CD4-positive, alpha-beta T cell treated with Interferon alpha-2 for 1 hour (primary cell): ENCODE measurements around the gene NF1.
"Not testable (repeated sequence)": the region's sequence is repeated elsewhere in the genome, so short reads cannot be mapped to it uniquely, and the experiment has no call there.

ENCODE experiments used
- DNase-seq, 2 donors: peaks; one replicate each; pipeline ENCODE4 v3.0.0-alpha.2; 2020 to 2022

NF1 gene

GRCh38 chr17:31136319-31136718, 41.5 kb downstream of the NF1 start:
- DNase-seq = no peak

DNA sequence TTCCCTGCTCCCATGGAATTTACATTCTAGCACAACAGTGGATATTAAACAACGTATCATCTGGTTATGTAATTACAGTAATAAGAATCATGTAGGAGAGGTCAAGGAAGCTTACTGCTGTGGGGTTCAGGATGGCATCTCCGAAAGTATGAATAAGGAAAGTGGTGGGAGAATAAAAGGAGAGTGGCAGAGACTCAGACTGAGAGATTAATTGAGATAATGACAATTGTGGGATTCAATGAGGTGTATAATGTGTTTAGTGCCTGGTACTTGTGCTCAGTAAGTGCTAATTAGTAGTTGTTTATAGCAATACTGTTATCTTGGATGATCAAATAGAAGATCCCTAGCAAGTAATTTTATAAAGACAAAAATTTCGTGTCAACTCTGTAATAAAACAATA, 45.3 kb downstream of the NF1 start:
- DNase-seq = no peak

DNA sequence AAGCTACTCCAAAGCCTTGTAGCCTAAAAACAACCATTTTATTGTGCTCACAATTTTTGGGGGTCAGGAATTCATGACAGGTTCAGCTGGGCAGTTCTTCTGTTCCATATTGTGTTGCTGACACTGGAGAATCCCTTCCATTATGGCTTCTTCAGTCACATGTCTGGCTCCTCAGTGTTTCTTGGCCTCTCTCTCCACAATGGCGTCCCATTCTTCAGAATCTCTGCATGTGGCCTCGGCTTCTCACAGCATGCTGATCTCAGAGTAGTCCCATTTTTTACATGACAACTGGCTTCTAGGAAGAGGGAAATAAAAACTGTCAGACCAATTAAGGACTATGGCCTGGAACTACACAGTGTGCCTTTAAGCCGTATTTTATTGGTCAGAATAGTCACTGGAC, 49.7 kb downstream of the NF1 start:
- DNase-seq = no peak

GRCh38 chr17:31144836-31145235, 50.1 kb downstream of the NF1 start:
- no peak for DNase-seq

DNA sequence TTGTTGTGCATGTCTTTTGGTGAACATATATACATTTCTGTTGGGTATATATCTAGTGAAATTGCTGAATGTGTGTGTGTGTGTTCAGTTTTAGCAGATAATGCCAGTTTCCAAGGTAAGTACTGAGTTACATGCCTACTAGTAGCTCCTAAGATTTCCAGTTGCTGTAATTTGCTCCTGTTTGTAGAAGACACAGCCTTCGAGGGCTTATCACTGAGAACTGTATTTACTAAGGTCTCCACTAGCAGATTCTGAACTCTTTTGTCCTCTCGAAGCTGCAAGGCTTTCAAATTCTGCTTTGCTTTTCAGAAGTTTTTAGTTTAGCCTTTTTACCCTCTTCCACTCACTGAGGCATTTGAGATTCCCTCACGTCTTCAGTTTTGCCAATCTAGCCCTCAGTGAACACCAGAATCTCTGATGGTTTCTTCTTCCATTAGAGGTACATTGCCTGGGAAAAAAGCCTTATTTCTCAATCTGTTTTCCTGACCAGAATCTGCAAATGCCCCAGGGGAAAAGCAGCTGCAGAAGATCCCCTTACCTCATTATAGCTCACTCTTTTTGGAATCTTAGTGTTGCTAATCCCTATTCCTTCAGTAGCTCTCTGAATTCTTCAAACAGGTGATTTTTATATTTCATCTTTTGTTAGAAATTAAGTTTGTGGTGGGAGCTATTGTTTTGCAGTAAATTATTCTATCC, 52.9 kb downstream of the NF1 start:
- DNase-seq = no peak

DNA sequence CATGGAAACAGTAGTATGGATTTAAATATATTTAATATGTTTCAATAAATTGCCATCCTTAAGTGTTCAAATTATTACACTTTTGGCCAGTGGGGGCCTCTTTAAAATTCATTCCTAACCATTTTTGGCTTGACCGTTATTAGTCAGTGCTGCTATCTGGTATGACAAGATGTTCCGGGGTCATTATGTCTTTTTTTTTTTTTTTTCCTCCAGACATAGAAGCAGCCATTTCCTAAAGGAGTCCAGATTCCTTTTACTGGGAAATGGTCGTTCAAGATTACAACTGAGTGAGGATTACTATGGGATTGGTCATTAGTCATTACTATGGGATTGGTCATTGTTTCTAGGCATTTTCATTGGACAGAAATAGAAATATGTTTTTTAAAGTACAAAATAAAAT, 53.4 kb downstream of the NF1 start:
- DNase-seq = no peak

DNA sequence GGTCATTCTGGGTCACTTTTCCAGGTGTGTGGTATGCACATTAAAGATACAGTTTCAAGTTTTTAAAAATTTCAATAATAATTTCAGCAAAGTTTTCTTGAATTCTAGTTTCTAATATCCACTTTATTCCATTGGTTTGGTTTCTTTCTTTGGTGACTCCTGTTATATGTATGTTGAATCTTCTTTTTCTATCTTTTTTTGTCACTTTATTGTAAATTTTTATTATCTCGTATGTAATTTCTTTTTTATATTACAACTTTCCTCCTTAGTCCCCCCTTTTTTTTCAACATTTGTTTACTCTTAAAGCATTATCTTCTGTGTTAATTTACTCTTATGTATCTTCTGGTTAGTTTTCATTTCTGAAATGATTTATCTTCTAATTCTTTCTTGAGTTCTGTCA, 57.5 kb downstream of the NF1 start:
- no peak for DNase-seq

DNA sequence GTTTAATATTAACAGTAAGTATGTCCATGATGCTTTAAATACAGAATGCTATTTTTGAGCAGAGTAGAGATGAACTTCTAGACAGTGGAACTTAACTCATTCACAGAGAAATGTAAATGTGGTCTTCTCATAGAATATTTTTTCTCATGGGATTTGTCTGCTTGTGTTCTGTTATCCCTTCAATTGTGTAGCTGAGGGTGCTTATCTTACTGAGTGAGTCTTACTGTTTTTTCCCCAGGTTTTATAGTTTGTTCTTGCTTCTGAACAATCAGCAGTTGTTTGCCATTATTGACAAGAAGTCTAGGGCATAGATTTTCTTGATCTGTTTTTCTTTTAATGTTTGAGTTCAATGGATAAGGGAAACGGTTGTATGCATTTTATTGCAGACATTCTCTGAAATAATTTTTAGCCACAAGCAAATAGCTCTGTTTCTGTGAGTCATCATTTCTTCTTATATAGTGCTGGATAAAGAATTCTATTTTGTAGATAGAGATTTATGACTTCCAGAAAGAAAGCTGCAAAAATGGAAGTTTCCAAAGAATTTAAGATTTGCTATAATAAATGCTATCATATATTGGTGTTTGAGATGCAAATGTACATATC, 60.5 kb downstream of the NF1 start:
- DNase-seq = no peak

- no peak for DNase-seq
These were observed 61.5 kb downstream of the NF1 start for GRCh38 chr17:31156326-31156725.

GRCh38 chr17:31156864-31157263, 62.1 kb downstream of the NF1 start:
- not testable (repeated sequence) for DNase-seq

- peak in 1 of 2 donors; percentile 24 for DNase-seq
These were observed 64.1 kb downstream of the NF1 start for GRCh38 chr17:31158746-31159377.

- no peak for DNase-seq
These were observed 68.5 kb downstream of the NF1 start for GRCh38 chr17:31163091-31163781.

GRCh38 chr17:31167111-31167510, 72.3 kb downstream of the NF1 start:
- DNase-seq = no peak

GRCh38 chr17:31171701-31172100, 76.9 kb downstream of the NF1 start:
- DNase-seq = no peak

DNA sequence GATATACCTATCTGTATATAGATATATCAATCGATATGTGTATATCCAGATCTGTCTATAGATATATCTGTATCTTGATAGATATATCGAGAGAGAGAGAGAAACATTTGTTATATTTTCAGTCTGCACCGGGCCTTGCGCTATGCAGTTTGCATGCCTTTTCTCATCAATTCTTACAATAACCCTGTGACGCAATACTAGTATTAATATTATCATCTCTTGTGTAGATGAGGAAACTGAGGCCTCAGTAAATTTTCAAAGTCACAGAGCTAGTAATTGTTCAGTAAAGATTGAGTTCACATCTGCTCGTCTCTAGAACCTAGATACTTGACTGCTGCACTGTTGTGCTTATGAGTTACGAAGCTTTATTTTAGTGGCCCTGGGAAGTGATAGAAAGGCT, 77.6 kb downstream of the NF1 start:
- no peak for DNase-seq

DNA sequence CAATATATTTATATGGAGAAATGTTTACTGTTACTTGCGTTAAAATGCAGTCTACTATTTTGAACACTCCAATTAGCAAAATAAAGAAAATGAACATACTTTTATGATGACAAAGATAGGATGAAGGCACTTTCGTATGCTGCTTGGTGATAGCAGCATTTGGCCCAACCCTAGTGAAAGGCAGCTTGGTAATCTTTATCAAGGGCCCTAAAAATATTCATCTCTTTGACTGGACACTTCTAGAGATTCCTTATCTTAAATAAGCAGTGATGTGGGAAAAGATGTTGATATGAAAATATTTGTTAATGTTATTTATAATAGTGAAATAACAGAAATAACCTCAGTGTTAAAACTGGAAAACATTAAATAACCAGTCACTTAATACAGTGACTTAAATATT, 79.4 kb downstream of the NF1 start:
- no peak for DNase-seq

GRCh38 chr17:31175237-31175636, 80.5 kb downstream of the NF1 start:
- DNase-seq = no peak

DNA sequence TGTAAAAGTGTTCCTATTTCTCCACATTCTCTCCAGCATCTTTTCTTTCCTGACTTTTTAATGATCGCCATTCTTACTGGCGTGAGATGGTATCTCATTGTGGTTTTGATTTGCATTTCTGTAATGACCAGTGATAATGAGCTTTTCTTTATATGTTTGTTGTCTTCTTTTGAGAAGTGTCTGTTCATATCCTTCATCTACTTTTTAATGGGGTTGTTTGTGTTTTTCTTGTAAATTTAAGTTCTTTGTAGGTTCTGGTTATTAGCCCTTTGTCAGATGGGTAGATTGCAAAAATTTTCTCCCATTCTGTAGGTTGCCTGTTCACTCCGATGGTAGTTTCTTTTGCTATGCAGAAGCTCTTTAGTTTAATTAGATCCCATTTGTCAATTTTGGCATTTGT, 81.4 kb downstream of the NF1 start:
- not testable (repeated sequence) for DNase-seq

DNA sequence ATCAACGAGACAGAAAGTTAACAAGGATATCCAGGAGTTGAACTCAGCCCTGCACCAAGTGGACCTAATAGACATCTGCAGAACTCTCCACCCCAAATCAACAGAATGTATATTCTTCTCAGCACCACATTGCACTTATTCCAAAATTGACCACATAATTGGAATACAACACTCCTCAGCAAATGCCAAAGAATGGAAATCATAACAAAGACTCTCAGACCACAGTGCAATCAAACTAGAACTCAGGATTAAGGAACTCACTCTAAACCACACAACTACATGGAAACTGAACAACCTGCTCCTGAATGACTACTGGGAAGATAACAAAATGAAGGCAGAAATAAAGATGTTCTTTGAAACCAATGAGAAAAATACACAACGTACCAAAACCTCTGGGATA, 84.2 kb downstream of the NF1 start:
- not testable (repeated sequence) for DNase-seq

GRCh38 chr17:31195305-31195704, 100.5 kb downstream of the NF1 start:
- no peak for DNase-seq

DNA sequence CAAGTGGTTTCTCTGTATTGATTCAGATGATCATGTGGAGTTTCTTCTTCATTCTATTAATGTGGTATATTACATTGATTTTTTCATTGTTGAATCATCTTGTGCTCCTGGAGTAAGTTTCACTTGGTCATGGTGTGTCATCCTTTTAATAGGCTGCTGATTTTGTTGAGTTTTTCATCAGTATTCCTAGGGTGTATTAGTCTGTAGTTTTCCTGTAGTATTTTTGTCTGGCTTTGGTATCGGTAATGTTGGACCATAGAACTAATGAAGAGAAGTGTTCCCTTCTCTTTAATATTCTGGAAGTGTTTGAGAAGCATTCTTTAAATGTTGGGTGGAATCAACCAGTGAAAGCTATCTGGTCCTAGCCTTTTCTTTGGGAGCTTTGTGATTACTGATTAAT, 103.2 kb downstream of the NF1 start:
- no peak for DNase-seq

DNA sequence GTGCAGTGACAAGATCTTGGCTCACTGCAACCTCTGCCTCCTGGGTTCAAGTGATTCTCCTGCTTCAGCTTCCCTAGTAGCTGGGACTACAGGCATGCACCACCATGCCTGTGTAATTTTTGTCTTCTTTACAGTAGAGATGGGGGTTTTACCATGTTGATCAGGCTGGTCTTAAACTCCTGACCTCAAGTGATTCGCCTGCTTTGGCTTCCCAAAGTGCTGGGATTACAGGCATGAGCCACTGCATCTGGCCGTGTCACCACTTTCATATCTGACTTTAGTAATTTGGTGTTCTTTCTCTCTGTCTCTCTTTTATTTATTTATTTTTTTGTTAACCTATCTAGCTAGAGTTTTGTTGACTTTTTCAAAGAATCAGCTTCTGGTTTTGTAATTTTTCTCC, 103.9 kb downstream of the NF1 start:
- not testable (repeated sequence) for DNase-seq

DNA sequence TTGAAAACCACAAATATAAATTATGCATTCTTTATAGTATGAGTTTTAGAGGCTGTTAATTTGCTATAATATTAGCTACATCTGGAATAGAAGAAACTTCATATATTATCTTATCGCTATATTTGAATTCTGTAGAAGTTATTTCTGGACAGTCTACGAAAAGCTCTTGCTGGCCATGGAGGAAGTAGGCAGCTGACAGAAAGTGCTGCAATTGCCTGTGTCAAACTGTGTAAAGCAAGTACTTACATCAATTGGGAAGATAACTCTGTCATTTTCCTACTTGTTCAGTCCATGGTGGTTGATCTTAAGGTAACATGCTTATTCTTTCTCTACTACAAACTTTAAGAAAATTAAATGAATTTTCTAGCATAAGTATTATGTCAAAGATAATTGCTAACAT, 105.5 kb downstream of the NF1 start:
- DNase-seq = no peak

- no peak for DNase-seq
These were observed 108.2 kb downstream of the NF1 start for GRCh38 chr17:31202968-31203367.
